OCI-LY7 (cell line): ENCODE measurements around the gene FBN1.

Experiments
- EZH2phosphoT487 ChIP-seq: fragments of 200-600 bp; sonication (generic); IDR thresholded peaks from 2 replicates; pipeline ENCODE4 v1.6.1; 2018; ENCODE audit warnings: low read depth, borderline replicate concordance, mild to moderate bottlenecking, mixed run types, antibody characterized with exemption, low read length, moderate library complexity, mixed read lengths
- TF ChIP-seq, protein P1 (sequence below): fragments of 200-600 bp; sonication (generic); conservative IDR thresholded peaks from 2 replicates; pipeline ENCODE4 v1.5.1; 2014; ENCODE audit warnings: mild to moderate bottlenecking, antibody characterized with exemption, low read length, moderate library complexity, mixed read lengths

DNA sequence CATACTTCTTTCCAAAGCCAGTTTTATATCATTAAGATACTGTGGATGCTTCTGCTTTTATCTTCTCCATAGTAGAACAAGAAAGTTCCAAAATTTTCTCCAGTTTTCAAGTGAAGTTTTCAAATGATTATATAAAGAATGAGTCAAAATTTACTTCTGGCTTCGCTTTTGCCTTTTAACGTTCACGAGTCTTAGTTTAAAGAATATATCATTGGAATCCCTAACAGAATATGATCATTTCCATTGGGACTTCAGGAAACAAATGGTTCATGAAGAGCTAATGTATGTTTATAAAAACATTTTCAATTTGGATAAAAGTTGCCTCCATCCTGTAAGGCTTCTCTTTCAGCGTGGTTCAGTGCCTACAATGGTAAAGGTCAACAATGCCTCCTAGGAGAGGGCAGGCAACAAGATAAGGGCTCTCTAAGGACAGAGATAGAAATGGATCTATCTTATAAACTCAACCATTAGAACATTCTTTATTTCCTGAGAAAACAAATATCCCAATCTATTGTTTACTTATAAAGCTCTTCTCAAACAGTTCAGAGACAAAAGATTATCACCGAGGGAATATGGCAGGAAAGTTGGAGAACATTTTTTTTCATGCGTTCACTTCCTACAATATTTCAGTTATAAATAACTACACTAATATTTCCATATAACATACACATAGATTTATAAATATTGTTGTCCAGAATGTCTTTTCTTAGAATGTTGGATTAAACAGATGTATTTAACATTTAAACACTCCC is 60.5 kb downstream of the FBN1 start:
- no peak for TF ChIP-seq EZH2phosphoT487
- TF ChIP-seq, protein P1, sequence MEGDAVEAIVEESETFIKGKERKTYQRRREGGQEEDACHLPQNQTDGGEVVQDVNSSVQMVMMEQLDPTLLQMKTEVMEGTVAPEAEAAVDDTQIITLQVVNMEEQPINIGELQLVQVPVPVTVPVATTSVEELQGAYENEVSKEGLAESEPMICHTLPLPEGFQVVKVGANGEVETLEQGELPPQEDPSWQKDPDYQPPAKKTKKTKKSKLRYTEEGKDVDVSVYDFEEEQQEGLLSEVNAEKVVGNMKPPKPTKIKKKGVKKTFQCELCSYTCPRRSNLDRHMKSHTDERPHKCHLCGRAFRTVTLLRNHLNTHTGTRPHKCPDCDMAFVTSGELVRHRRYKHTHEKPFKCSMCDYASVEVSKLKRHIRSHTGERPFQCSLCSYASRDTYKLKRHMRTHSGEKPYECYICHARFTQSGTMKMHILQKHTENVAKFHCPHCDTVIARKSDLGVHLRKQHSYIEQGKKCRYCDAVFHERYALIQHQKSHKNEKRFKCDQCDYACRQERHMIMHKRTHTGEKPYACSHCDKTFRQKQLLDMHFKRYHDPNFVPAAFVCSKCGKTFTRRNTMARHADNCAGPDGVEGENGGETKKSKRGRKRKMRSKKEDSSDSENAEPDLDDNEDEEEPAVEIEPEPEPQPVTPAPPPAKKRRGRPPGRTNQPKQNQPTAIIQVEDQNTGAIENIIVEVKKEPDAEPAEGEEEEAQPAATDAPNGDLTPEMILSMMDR = no peak
